A673 (cell line): Measurements from ENCODE around the gene P2RY2.

Experiments
- EZH2 ChIP-seq: fragments of 200-600 bp; sonication (generic); IDR thresholded peaks from 2 replicates; pipeline ENCODE4 v1.6.1; 2017; ENCODE audit warnings: borderline replicate concordance, low read depth, mild to moderate bottlenecking, mixed read lengths, antibody characterized with exemption, low read length; ENCODE audit not compliant: poor library complexity, severe bottlenecking
- TF ChIP-seq, protein P1 (sequence below): fragments of 300-800, 200-600 bp; sonication (generic); conservative IDR thresholded peaks from 2 replicates; pipeline ENCODE4 v1.5.1; 2017; ENCODE audit warnings: low read depth, mild to moderate bottlenecking, antibody characterized with exemption, low read length, moderate library complexity, mixed read lengths

DNA sequence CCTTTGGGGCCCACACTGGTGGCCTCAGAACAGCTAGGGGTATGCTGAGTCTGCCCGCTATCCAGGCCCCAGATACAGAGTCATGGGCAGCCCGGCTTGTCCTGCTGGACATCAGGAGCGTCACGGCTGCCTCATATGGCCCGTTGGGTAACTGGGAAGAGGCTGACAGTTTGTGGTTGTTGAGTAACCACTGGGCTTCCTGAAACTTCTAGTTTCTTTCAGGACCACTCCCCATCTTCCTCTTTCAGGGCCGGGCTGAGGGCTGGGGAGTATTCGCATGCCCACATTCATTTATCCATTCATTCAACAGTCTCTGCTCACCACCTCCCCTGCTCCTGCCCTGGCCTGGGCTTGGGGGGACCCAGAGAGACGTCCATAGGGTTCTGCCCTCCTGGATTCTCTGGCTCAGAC lies 13.4 kb upstream of the P2RY2 start:
- TF ChIP-seq, protein P1, sequence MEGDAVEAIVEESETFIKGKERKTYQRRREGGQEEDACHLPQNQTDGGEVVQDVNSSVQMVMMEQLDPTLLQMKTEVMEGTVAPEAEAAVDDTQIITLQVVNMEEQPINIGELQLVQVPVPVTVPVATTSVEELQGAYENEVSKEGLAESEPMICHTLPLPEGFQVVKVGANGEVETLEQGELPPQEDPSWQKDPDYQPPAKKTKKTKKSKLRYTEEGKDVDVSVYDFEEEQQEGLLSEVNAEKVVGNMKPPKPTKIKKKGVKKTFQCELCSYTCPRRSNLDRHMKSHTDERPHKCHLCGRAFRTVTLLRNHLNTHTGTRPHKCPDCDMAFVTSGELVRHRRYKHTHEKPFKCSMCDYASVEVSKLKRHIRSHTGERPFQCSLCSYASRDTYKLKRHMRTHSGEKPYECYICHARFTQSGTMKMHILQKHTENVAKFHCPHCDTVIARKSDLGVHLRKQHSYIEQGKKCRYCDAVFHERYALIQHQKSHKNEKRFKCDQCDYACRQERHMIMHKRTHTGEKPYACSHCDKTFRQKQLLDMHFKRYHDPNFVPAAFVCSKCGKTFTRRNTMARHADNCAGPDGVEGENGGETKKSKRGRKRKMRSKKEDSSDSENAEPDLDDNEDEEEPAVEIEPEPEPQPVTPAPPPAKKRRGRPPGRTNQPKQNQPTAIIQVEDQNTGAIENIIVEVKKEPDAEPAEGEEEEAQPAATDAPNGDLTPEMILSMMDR, result no peak
- no peak for TF ChIP-seq EZH2
